Measurements from ENCODE around the gene CNTNAP2.

GRCh38 chr7:147438216-147438615, 1321.6 kb downstream of the CNTNAP2 start:
- no peak for TF ChIP-seq CTCF (IDR thresholded peaks at IDR 0.05)
- no peak for TF ChIP-seq POLR2A (IDR thresholded peaks at IDR 0.05)
- TF ChIP-seq EP300 (IDR thresholded peaks at IDR 0.05): no peak
- no peak for TF ChIP-seq POLR2AphosphoS5 (IDR thresholded peaks at IDR 0.05)

Measured in stomach (tissue), 4 donors.